Mucosa of descending colon (tissue), 3 donors: ENCODE measurements around the gene RAB10. TPM values are rescaled to one million over a fixed set of nuclear protein-coding genes. Genes with fewer than 3 reads are reported as not detected.

Experiments
- ATAC-seq: fragments of 200-7000 bp; cut with Tn5 transposase; one replicate; pipeline ENCODE4 v1.9.1; 2020; ENCODE audit warnings: mild to moderate bottlenecking, moderate library complexity
- DNase-seq, 3 donors: peaks; one replicate each; pipeline ENCODE4 v3.0.0-alpha.2; 2020
- H3K36me3 ChIP-seq: fragments of 200-600 bp; one replicate; pipeline ENCODE4 v1.8.0; 2021; ENCODE audit warnings: low read depth, mild to moderate bottlenecking
- H3K4me1 ChIP-seq: fragments of 200-600 bp; one replicate; pipeline ENCODE4 v1.8.0; 2021; ENCODE audit warnings: low read depth, mild to moderate bottlenecking
- H3K4me3 ChIP-seq: fragments of 200-600 bp; one replicate; pipeline ENCODE4 v1.8.0; 2021; ENCODE audit warnings: mild to moderate bottlenecking
- H3K9me3 ChIP-seq: fragments of 200-600 bp; one replicate; pipeline ENCODE4 v1.8.0; 2021; ENCODE audit warnings: mild to moderate bottlenecking
- intact Hi-C, 2 donors: fragments of 100-400 bp; cut with DNase I in 1 of 2; cut with micrococcal nuclease in 1 of 2; formaldehyde crosslinking; loops; one replicate each; pipeline versions ENCODE4 v1.11.0 to v1.11.1; 2022; cut with DNase I, micrococcal nuclease
- total RNA-seq, 3 donors: library from RNA; stranded (reverse); fragmentation: NEBNext Ultra II Directional in 2 of 3; extraction: Animal tissue kit (Norgen Biotek cat#: 25700) in 2 of 3; gene quantifications; one replicate each; pipeline versions ENCODE4 v1.2.1 to v1.2.4, GENCODE V29; 2021 to 2023
- TF ChIP-seq, protein P1 (sequence below): fragments of 200-600 bp; IDR thresholded peaks from one replicate; pipeline ENCODE4 v1.8.0; 2022; ENCODE audit warnings: antibody characterized with exemption, mild to moderate bottlenecking
- donor health status: DM: no; HTN: no; CAD: no; lungs with moderate emphysema.
- donor health status: DM: no; HTN: no; CAD: no.
- donor health status: DM: no; HTN: yes; CAD: no.

The RAB10 gene
- total RNA-seq, 3 donors from 2014 or later: 129 to 166 (median 162) TPM

DNA sequence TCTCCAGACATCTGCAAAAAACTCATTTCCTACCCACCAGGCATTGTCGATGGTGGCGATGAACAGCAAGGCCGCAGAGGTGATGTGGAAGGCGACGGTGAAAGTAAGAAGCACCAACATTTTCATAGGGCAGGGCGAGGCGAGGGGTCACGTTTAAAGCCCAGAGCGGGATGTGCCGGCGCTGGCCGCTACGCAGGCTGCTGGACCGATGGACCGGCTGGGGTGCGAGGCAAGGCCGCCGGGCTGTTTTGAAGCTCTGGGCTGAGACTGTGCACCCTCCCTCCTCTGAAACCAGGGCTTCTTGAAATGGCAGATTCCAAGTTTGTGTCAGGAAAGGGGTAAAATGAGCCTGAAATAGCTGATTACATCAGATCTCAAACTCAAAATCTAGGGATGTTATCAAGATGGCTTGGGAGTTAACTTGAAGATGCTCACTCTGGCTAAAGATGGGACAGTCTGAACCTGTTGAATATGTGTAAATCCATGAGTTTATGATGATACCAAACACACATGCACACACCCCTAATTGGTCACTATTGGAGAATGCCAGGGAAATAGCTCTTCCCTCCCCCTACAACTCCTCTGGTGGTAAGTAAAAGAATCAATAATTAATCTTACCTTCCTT is 107.4 kb downstream of the RAB10 start:
- intact Hi-C loops: no loop called here

GRCh38 chr2:26144031-26144430 is 110.1 kb downstream of the RAB10 start:
- TF ChIP-seq, protein P1, sequence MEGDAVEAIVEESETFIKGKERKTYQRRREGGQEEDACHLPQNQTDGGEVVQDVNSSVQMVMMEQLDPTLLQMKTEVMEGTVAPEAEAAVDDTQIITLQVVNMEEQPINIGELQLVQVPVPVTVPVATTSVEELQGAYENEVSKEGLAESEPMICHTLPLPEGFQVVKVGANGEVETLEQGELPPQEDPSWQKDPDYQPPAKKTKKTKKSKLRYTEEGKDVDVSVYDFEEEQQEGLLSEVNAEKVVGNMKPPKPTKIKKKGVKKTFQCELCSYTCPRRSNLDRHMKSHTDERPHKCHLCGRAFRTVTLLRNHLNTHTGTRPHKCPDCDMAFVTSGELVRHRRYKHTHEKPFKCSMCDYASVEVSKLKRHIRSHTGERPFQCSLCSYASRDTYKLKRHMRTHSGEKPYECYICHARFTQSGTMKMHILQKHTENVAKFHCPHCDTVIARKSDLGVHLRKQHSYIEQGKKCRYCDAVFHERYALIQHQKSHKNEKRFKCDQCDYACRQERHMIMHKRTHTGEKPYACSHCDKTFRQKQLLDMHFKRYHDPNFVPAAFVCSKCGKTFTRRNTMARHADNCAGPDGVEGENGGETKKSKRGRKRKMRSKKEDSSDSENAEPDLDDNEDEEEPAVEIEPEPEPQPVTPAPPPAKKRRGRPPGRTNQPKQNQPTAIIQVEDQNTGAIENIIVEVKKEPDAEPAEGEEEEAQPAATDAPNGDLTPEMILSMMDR: no peak
- Histone ChIP-seq H3K9me3 (no peaks in the 10 kb centered on the region), H3K36me3 (no peaks in the 10 kb centered on the region), H3K4me1 (peaks cover 2% of the 10 kb centered on the region), H3K4me3 (no peak overlapping the region)
- intact Hi-C loops: loop anchor here in 1 of 2 donors (2.0 kb wide), 1 partner anchor 153 kb away; no protein-coding TSS in a partner anchor
- peak in 2 of 3 donors; percentile 58 to 69 for DNase-seq
- ATAC-seq: peak; percentile 80

More for the DNA sequence above, 107.4 kb downstream of the RAB10 start:
- ATAC-seq (no peak), DNase-seq (no peak)
- H3K4me1 ChIP-seq: peaks cover 3% of the 10 kb centered on the region
- no peak overlapping the region for H3K4me3 ChIP-seq
- TF ChIP-seq, protein P1: no peak
- H3K9me3 ChIP-seq: no peaks in the 10 kb centered on the region
- no peaks in the 10 kb centered on the region for H3K36me3 ChIP-seq

DNA sequence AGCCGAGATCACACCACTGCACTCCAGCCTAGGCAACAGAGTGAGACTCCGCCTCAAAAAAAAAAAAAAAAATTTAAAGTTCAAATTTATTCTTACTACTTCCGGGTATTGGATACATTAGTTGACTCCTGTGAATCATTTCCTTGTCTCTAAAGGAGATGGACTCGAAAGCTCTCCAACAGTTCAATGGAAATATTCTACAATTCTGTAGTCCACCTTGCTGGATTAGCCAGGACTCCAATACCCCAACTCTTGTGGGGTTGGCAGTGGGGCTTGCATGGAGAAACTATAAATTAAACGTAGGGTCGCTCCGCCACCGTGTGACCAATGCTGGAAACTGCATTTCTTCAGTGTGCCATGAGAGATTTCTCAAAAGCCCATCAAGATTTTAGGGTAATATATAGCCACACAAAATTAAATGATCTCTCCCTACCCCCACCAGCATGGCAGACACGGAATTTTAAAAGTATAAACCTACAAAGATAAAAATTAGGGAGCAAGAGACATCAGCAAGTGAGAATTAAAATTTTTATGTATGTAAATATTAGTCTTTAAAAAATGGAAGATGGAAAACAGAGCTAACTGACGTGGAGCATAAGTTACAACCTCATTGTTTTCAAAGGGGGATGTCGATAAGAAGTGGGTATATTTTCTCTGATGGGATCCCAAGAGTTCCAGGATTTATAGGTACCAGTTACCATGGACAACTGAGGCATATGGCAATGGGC is 111.2 kb downstream of the RAB10 start:
- ATAC-seq (peak; percentile 74), DNase-seq (peak in 2 of 3 donors; percentile 65 to 81)
- H3K9me3 ChIP-seq: no peaks in the 10 kb centered on the region
- no peak overlapping the region for H3K4me3 ChIP-seq
- no peaks in the 10 kb centered on the region for H3K36me3 ChIP-seq
- no peaks in the 10 kb centered on the region for H3K4me1 ChIP-seq
- TF ChIP-seq, protein P1: no peak
- intact Hi-C loops: loop anchor here (2.0 to 5.0 kb wide), 2 partner anchors 153 to 154 kb away; no protein-coding TSS in a partner anchor

DNA sequence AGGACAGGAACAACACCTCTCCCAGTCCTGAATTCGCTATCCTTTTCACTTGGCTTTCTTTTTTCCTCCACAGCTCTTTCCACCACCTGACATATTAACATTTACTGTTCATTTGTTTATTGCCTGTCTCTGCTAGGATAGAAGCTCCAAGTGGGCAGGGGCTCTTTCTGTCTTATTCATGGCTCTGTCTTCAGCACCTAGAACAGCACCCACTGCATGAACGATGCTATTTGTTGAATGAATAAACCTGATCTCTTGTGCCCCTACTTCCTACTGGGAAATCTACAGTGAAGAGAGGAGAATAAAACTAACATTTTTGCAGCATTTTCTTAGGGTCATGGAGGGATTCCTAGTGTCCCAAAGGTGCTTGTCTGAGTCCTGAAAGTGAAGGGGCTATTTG is 114.6 kb downstream of the RAB10 start:
- DNase-seq (no peak), ATAC-seq (no peak)
- Histone ChIP-seq H3K9me3 (no peaks in the 10 kb centered on the region), H3K36me3 (no peaks in the 10 kb centered on the region), H3K4me1 (no peaks in the 10 kb centered on the region), H3K4me3 (no peak overlapping the region)
- TF ChIP-seq, protein P1: no peak
- intact Hi-C loops: loop anchor here in 1 of 2 donors (5.0 kb wide), 1 partner anchor 156 kb away; no protein-coding TSS in a partner anchor

- TF ChIP-seq, protein P1: no peak
- intact Hi-C loops: no loop called here
- ATAC-seq: no peak
- Histone ChIP-seq H3K36me3 (no peaks in the 10 kb centered on the region), H3K4me3 (no peak overlapping the region), H3K9me3 (peaks cover 4% of the 10 kb centered on the region), H3K4me1 (no peaks in the 10 kb centered on the region)
- DNase-seq: no peak
Measured at GRCh38 chr2:26150243-26150642, 116.4 kb downstream of the RAB10 start.
